GM12801 (cell line): ENCODE measurements around the gene PRSS16.

Source experiments
- TF ChIP-seq, protein P1 (sequence below): IDR thresholded peaks from one replicate; pipeline ENCODE4 v1.5.1; 2011; ENCODE audit warnings: control low read depth; ENCODE audit not compliant: insufficient read length; ENCODE audit errors: extremely low read depth

The PRSS16 gene

DNA sequence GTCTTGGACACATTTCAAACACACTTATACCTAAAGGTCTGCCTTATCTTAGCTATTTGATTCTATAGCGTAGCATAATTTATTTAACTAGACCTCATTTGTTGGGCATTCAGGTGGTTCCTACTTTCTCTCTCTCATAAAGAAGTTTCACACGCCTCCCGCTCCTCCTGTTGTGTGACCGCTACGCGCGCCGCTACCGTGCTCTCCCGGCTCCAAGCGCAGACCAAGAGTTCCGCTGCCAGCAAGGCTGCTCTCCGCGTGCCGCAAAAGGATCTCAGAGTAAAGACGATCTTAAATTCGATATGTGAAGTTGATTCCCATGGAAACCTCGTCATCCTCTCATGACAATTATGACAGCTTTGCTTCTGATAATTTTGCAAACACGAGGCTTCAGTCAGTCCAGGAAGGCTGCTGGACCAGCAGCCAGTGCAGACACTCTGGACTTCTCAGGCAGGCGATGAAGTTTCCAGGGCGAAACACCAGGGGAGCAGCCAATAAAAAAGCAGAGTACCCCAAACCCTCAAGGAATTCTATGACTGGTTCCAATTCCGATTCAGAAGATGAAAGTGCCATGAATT is 20.4 kb downstream of the PRSS16 start:
- TF ChIP-seq, protein P1, sequence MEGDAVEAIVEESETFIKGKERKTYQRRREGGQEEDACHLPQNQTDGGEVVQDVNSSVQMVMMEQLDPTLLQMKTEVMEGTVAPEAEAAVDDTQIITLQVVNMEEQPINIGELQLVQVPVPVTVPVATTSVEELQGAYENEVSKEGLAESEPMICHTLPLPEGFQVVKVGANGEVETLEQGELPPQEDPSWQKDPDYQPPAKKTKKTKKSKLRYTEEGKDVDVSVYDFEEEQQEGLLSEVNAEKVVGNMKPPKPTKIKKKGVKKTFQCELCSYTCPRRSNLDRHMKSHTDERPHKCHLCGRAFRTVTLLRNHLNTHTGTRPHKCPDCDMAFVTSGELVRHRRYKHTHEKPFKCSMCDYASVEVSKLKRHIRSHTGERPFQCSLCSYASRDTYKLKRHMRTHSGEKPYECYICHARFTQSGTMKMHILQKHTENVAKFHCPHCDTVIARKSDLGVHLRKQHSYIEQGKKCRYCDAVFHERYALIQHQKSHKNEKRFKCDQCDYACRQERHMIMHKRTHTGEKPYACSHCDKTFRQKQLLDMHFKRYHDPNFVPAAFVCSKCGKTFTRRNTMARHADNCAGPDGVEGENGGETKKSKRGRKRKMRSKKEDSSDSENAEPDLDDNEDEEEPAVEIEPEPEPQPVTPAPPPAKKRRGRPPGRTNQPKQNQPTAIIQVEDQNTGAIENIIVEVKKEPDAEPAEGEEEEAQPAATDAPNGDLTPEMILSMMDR: no peak

DNA sequence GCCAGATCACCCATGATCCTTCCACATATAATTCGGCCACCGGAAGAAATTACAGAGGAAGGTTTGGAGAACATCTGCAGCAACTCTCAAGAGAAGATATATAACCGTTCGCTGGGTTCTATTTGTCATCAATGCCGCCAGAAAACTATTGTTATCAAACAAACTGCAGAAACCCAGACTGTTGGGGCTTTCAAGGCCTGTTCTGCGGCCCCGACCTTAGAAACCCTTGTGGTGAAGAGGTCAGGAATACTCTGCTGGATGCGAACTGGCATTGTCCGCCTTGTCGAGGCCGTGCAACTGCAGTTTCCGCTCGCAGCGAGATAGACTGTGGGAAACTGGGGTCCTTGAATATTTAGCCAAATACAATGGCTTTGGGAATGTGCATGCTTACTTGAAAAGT is 21.3 kb downstream of the PRSS16 start:
- TF ChIP-seq, protein P1: no peak

DNA sequence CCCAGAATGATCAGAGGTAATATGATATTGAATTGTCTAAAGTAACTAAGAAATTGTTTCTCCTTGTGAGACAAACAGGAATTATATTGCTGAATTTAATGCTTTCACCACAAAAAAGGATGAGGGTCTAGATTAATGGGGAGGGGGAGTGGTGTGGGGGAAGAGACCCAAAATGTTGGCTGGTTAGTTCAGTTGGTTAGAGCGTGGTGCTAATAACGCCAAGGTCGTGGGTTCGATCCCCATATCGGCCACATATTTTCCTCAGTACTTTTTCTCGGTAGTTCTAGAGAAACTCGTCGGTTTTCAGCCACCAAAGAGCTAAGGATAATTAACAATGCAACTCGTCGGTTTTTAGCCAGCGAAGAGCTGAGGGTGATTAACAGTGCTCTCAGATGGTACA is 26.3 kb downstream of the PRSS16 start:
- TF ChIP-seq, protein P1: no peak

DNA sequence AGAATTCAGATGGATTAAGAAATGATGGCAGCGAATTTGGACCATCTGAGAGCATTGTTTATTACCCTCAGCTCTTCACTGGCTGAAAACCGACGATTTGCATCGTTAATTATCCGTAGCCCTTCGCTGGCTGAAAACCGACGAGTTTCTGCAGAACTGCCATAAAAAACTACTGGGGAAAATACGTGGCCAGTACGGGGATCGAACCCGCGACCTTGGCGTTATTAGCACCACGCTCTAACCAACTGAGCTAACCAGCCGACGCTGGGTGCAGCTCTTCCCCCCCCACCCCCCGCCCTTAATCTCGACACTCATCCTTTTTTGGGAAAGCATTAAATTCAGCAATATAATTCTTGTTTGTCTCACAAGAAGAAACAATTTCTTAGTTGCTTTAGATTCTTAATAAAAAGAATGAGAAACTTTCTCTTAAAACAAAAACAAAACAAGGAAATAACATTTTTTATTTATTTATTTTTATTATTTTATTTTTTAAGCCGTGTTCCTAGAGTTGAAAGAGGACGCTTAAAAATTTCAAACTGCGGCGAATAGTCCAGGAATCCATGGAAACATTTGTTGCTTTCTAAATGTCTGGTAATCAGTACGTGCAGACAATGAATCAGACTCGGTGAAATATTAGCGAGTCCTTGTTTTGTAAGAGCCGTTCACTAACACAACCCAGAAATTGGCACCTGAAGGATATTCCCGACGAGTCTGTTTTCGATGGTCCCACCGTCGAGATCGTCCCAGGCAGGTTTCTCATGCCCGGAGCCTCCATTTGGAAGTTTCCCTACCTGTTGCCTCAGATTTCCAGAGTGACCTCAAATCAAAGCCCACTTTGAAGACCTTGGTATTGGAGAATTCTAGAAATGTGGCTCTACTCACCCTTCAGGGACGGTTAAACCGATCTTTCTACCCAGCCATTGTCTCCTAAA is 27.8 kb downstream of the PRSS16 start:
- TF ChIP-seq, protein P1: no peak

DNA sequence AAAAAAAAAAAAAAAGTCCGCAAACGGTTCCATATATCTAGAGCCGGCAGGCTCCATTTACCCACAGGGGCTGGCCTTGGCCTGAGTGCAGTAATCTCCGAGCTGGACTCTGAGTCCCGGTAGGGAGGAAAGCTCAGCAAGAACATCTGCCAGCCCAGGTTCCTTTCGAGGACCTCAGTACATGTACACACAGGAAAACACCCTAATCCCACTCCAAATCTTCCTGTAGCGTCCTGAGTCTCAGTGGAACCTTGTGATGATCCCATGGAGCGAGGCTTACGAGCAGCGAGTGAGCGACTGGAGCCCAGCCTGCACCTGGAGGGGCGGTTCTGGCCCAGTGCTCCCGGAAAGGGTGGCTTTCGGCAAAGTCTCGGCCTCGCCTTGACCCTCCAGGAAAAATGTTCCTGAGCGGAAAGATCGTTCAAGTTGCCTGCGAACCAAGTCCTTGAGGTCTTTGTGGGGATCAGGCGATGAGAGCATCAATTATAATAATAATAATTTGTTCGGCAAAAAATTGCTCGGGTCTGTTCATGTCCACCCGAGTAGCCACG is 32.1 kb downstream of the PRSS16 start:
- TF ChIP-seq, protein P1: no peak

DNA sequence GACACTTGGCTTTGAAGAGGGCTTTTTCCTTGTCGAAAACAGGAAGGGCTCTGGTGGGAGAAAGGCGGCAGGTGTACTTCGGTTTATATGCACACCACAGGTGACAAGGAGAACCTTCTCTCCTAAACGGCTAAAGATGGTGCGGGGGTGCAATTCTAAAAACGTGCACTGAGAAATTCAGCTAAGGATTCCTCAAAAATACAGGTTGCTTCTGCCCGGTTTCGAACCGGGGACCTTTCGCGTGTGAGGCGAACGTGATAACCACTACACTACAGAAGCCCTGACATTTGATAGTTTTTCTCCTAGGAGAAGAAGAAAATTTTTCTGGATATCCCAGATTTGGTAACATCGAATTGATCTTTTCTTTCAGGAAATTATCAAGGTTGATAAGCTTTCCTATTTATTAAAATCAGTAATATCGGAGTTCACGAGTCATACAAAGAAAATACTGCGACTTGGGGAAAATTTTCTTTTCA is 32.6 kb downstream of the PRSS16 start:
- TF ChIP-seq, protein P1: no peak

DNA sequence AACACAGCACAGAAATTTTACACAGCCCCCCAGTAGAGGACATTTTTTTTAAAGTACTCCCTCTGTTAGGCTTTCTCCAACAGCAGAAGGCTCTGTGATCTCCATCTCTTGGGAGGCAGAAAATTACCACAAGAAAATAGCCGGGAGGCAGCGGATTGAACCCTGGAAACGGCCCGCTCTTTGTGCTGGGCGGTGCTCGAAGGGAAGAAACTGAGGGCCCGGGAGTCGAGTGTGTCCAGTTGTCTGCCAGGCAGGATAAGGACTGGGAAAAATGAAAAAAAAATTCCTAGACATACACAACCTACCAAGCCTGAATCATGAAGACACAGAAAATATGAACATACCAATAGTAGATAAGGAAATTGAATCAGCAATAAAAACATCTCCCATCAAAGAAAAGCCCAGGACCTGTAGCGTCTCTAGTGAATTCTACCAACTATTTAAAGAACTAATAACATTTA is 33.1 kb downstream of the PRSS16 start:
- TF ChIP-seq, protein P1: no peak
